ENCODE data around the gene ST3GAL5. TPM values are rescaled to one million over a fixed set of nuclear protein-coding genes. Genes with fewer than 3 reads are reported as not detected.

The ST3GAL5 gene
- total RNA-seq, 4 donors from 2014 or later: 12.6 to 26.0 (median 21.8) TPM

DNA sequence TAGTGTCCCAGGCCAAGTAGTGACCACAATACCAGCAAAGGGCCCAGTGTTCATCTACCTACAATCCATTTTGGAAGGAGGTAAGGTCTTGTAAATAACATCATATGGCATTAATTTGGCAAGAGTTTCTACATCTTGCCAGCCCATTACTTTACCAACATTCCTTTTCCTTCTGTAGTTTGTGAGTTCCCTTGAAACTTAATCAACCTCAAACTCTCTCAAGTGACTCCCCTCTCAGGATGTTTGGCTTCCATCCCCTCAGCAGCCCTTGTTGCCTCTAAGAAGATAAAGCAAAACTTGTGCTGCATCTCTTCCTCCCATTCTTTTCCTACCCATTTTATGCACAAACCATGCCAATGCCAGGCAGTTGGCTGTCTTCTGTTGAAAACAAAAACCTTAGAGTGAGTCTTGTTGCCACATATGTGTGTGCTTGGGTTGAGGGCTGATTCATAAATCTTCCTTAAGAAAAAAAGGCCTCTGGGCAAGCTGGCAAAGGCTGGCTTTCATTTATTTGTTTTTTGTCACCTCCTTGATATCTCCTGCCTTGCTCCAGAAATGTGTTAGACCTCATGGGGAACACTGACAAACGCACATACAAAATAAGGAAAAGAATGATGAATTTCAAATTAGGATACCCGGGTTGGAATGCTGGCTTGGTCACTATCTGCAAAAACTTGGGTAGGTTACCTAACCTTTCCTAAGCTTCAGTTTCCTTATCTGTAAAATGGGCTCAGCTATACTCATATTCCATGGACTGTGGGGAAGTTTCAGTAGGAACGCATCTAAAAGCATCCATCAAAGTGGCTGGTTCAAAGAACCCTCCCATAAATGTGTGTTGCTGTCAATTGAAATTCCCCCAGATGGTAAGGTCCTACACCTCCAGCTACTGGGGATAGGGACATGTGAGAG lies 29.4 kb upstream of the ST3GAL5 start:
- in situ Hi-C loops (cut with MboI; ENCODE audit: low sequenced_read_pairs in 4 of 4) (no loop called here), intact Hi-C loops (cut with DNase I; ENCODE audit: low total_unique reads) (no loop called here)
- H3K9me3 ChIP-seq: no peaks in the 10 kb centered on the region
- no peak for ATAC-seq
- H3K27ac ChIP-seq: no peak overlapping the region
- peaks cover 8 to 9% of the 10 kb centered on the region in 2 donors for H3K4me1 ChIP-seq
- H3K27me3 ChIP-seq: no peaks in the 10 kb centered on the region
- TF ChIP-seq, protein P1, sequence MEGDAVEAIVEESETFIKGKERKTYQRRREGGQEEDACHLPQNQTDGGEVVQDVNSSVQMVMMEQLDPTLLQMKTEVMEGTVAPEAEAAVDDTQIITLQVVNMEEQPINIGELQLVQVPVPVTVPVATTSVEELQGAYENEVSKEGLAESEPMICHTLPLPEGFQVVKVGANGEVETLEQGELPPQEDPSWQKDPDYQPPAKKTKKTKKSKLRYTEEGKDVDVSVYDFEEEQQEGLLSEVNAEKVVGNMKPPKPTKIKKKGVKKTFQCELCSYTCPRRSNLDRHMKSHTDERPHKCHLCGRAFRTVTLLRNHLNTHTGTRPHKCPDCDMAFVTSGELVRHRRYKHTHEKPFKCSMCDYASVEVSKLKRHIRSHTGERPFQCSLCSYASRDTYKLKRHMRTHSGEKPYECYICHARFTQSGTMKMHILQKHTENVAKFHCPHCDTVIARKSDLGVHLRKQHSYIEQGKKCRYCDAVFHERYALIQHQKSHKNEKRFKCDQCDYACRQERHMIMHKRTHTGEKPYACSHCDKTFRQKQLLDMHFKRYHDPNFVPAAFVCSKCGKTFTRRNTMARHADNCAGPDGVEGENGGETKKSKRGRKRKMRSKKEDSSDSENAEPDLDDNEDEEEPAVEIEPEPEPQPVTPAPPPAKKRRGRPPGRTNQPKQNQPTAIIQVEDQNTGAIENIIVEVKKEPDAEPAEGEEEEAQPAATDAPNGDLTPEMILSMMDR (IDR thresholded peaks at IDR 0.05 in 4 of 5, conservative IDR thresholded peaks at IDR 0.05 in 1 of 5): no peak
- no peak for TF ChIP-seq POLR2A (IDR thresholded peaks at IDR 0.05)
- no peak for DNase-seq
- no peaks in the 10 kb centered on the region for H3K36me3 ChIP-seq
- H3K4me3 ChIP-seq: no peak overlapping the region

DNA sequence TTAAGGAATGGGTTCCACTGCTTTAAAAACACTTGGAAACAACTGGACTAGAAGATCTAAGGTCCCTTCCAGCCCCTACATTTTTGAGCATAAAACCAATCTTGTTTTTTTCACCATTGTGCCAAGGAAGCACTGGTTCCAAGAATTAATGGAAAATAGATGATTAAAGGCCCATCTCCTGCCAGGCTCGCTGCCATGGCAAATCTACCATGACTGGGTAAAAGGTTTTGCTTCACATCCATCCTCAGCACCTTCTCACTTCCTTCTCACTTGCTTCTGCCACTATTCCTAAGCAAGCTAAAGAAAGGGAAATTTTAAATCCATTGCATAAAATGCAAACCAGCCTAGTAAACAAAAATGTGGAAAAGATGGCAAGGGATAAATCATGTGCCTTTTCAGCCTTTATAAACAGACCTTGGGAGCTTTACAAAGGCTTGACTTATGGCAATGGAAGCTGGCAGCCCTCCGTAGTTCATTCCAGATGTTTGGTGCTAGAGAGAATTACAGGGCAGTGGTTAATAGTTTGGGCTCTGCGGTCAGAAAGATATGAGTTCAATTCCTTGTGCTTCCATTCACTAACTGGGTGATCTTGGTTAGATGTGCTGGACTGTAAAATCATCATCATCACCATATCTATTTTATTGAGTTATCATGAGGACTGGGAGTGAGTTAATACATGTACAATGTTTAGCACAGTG lies 27.0 kb upstream of the ST3GAL5 start:
- ATAC-seq (no peak), DNase-seq (no peak)
- no peak overlapping the region for H3K27ac ChIP-seq
- H3K4me3 ChIP-seq: no peak overlapping the region
- in situ Hi-C loops (cut with MboI; ENCODE audit: low sequenced_read_pairs in 4 of 4): no loop called here
- H3K4me1 ChIP-seq: peaks cover 0 to 9% of the 10 kb centered on the region in 2 donors
- H3K9me3 ChIP-seq: no peaks in the 10 kb centered on the region
- H3K36me3 ChIP-seq: no peaks in the 10 kb centered on the region
- intact Hi-C loops (cut with DNase I; ENCODE audit: low total_unique reads): no loop called here
- no peak for TF ChIP-seq POLR2A (IDR thresholded peaks at IDR 0.05)
- TF ChIP-seq, protein P1 (IDR thresholded peaks at IDR 0.05 in 4 of 5, conservative IDR thresholded peaks at IDR 0.05 in 1 of 5): no peak
- H3K27me3 ChIP-seq: no peaks in the 10 kb centered on the region

DNA sequence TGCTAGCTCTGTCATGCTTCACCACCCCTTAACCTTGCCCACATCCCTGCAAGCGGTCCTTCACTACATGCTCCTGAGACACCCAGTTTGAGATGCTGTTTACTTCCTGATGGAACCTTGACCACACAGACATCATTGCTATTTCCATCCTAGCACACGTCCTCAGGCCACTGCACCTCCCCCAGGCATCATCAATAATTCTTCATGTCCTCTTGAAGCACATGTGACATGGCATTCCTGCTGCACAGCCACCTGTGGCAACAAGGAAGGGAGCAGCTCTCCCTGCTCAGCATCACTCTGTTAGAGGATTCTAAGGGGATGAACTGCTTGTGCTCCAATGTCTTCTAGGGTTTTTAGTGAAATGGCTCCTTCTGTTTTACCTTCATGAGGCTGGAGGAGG lies 26.1 kb upstream of the ST3GAL5 start:
- DNase-seq (no peak), ATAC-seq (no peak)
- Histone ChIP-seq H3K9me3 (no peaks in the 10 kb centered on the region), H3K4me1 (peaks cover 0 to 5% of the 10 kb centered on the region in 2 donors), H3K36me3 (no peaks in the 10 kb centered on the region), H3K27me3 (no peaks in the 10 kb centered on the region), H3K27ac (no peak overlapping the region), H3K4me3 (no peak overlapping the region)
- TF ChIP-seq POLR2A (IDR thresholded peaks at IDR 0.05): no peak
- TF ChIP-seq, protein P1 (IDR thresholded peaks at IDR 0.05 in 4 of 5, conservative IDR thresholded peaks at IDR 0.05 in 1 of 5): no peak
- in situ Hi-C loops (cut with MboI; ENCODE audit: low sequenced_read_pairs in 4 of 4): no loop called here
- intact Hi-C loops (cut with DNase I; ENCODE audit: low total_unique reads): no loop called here

DNA sequence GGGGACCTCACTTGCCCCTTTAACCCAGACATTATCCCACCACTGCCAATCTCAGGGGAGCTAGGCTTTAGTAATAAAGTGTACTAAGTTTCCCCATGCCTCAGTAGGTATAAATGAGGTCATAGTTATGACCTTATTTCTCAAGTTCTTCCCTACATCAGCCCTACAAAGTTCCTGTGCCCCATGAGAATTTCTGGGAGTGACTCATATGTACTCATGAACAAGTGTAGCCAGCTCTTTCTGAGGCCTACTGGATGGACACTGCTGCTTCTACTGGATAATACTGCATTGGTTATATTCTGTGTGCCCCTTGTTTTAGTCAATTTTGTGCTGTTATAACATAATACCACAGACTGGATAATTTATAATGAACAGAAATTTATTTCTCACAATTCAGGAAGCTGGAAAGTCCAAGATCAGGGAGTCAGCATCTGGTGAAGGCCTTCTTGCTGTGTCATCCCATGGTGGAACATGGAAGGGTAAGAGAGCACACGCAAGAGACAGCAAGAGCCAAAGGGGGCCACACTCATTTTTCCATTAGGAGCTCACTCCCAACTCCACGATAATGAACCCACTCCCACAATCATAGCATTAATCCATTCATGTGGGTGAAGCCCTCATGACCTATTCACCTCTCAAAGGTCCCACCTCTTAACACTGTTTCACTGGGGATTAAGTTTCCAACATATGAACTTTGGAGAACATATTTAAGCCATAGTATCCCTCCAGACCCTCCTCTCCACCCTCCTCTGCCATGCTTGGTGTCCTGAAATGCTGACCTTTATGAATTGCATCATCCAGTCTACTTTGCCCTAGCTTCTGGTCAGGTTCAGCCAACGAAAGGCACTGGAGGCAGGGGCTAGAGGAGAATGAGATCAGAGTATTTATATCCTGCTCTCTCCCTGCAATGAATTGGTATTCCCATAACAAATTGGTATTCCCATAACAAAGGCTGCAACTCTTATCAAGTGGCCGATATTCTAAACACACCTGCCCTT lies 25.4 kb upstream of the ST3GAL5 start:
- Histone ChIP-seq H3K9me3 (no peaks in the 10 kb centered on the region), H3K36me3 (no peaks in the 10 kb centered on the region), H3K4me1 (peaks cover 0 to 5% of the 10 kb centered on the region in 2 donors), H3K27ac (peak overlapping the region in 3 of 4 donors; percentile 37 to 59 (median 43)), H3K4me3 (no peak overlapping the region), H3K27me3 (no peaks in the 10 kb centered on the region)
- in situ Hi-C loops (cut with MboI; ENCODE audit: low sequenced_read_pairs in 4 of 4) (no loop called here), intact Hi-C loops (cut with DNase I; ENCODE audit: low total_unique reads) (no loop called here)
- TF ChIP-seq POLR2A (IDR thresholded peaks at IDR 0.05): no peak
- DNase-seq (peak in 1 of 2 donors; percentile 44), ATAC-seq (peak; percentile 79 to 80)
